Sigmoid colon (tissue), 7 donors: ENCODE results near the gene CYB5R3. TPM values are rescaled to one million over a fixed set of nuclear protein-coding genes. Genes with fewer than 3 reads are reported as not detected.

Source experiments
- DNase-seq: peaks from one replicate; pipeline ENCODE4 v3.0.0-alpha.2; 2019
- H3K27ac ChIP-seq, 4 donors: fragments of 200-600 bp; sonication (generic); one replicate each; pipeline ENCODE4 v1.5.1; 2016 to 2019; ENCODE audit warnings: mild to moderate bottlenecking in 1 of 4
- H3K27me3 ChIP-seq, 3 donors: fragments of 200-600 bp; sonication (generic); one replicate each; pipeline ENCODE4 v1.5.1; 2019; ENCODE audit warnings: mild to moderate bottlenecking in 1 of 3
- H3K36me3 ChIP-seq, 4 donors: fragments of 200-600 bp; sonication (generic); one replicate each; pipeline ENCODE4 v1.5.1; 2016 to 2019
- H3K4me1 ChIP-seq, 4 donors: fragments of 200-600 bp; sonication (generic); one replicate each; pipeline ENCODE4 v1.5.1; 2017 to 2019
- H3K4me3 ChIP-seq, 4 donors: fragments of 200-600 bp; sonication (generic); one replicate each; pipeline ENCODE4 v1.5.1; 2017 to 2019; ENCODE audit warnings: mild to moderate bottlenecking in 2 of 4, moderate library complexity in 1 of 4
- H3K9me3 ChIP-seq, 4 donors: fragments of 200-600 bp in 3 of 4; sonication (generic) in 3 of 4; one replicate each; pipeline versions ENCODE4 v1.5.1 to v1.6.1; 2013 to 2019
- EP300 ChIP-seq, 4 donors: sonication (generic); formaldehyde crosslinking; IDR thresholded peaks; one replicate each; pipeline ENCODE4 v1.6.1; 2017; ENCODE audit warnings: antibody characterized with exemption in 4 of 4
- POLR2A ChIP-seq, 2 donors: fragments of 450-650 bp; IDR thresholded peaks; one replicate each; pipeline ENCODE4 v1.6.1; 2016; ENCODE audit warnings: antibody characterized with exemption in 2 of 2, mild to moderate bottlenecking in 2 of 2, moderate library complexity in 2 of 2
- POLR2AphosphoS5 ChIP-seq, 4 donors: sonication (generic); formaldehyde crosslinking; IDR thresholded peaks; one replicate each; pipeline ENCODE4 v1.6.1; 2017; ENCODE audit warnings: antibody characterized with exemption in 4 of 4
- WGBS, 2 donors: extraction: QIAGEN DNeasy Blood & Tissue Kit; methylation state at CpG; one replicate each; pipeline ENCODE4 v1.1.7; 2013; 5-methylcytosine and 5-hydroxymethylcytosine counted together
- intact Hi-C: fragments of 100-400 bp; cut with DNase I; formaldehyde crosslinking; loops from one replicate; pipeline ENCODE4 v1.15.1; 2023
- polyA plus RNA-seq, 3 donors: library from polyadenylated mRNA; stranded (reverse); fragments of 200-250 nt; gene quantifications; one replicate each; pipeline ENCODE4 v1.2.3, GENCODE V29; 2013
- total RNA-seq, 4 donors: library from RNA; depleted of rRNA; stranded (reverse); fragments of >200 nt; gene quantifications; one replicate each; pipeline ENCODE4 v1.1.0, GENCODE V29; 2016
- TF ChIP-seq, protein P1 (sequence below), 4 experiments: fragments of 450-650 bp in 3 of 4; fragments of 200-600 bp in 1 of 4; IDR thresholded peaks; one replicate each; pipeline ENCODE4 v1.5.1; 2016 to 2019; ENCODE audit warnings: antibody characterized with exemption in 4 of 4, mild to moderate bottlenecking in 3 of 4, moderate library complexity in 2 of 4
- donor health status: healthy with polysubstance abuse.
- donor health status: Bipolar disorder and iron deficiency.
- donor health status: healthy.

Gene CYB5R3
- total and polyA plus RNA-seq, 7 donors, result 44.9 to 158 (median 78.7) TPM

DNA sequence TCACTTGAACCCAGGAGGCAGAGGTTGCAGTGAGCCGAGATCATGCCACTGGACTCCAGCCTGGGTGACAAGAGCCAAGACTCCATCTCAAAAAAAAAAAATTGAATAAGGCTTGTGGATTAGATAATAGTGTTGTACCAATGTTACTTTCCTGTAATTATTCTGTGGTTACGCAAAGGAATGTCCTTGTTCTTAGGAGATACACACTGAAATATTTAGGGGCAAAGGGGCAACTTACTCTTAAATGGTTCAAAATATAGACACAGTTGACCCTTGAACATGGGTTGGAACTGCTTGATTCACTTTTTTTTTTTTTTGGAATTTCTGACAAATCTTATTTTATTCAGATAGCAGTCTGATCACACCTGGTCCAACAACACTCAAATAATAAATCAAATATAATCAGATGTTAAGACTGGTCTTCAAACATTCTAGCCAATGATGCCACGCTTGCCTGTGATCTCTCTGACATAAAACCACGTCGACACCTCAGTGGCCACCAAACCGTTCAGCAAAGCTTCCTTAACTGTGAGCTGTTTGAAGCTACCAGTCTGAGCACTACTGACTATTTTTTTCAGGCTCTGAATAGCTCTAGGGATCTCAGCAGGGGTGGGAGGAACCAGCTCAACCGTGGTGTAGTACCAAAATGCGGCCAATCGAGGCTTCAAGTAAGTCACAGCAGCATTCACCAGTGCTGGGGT lies 9.5 kb downstream of the CYB5R3 start:
- 79 to 93% methylated on average over 9 of the region's 9 CpGs for WGBS, 2 donors
- Histone ChIP-seq H3K27ac (peak overlapping the region in 1 of 4 donors; percentile 19), H3K36me3 (peaks cover 0 to 12% (median 2%) of the 10 kb centered on the region in 4 donors), H3K9me3 (no peaks in the 10 kb centered on the region), H3K4me1 (peaks cover 0 to 61% (median 49%) of the 10 kb centered on the region in 4 donors), H3K4me3 (no peak overlapping the region), H3K27me3 (no peaks in the 10 kb centered on the region)
- intact Hi-C loops, result loop anchor here (10.0 kb wide), 2 partner anchors 215 to 375 kb away; partner anchors contain the start of genes ARFGAP3 and PACSIN2
- no peak for DNase-seq
- TF ChIP-seq POLR2AphosphoS5 (IDR thresholded peaks at IDR 0.05), result no peak
- TF ChIP-seq, protein P1, sequence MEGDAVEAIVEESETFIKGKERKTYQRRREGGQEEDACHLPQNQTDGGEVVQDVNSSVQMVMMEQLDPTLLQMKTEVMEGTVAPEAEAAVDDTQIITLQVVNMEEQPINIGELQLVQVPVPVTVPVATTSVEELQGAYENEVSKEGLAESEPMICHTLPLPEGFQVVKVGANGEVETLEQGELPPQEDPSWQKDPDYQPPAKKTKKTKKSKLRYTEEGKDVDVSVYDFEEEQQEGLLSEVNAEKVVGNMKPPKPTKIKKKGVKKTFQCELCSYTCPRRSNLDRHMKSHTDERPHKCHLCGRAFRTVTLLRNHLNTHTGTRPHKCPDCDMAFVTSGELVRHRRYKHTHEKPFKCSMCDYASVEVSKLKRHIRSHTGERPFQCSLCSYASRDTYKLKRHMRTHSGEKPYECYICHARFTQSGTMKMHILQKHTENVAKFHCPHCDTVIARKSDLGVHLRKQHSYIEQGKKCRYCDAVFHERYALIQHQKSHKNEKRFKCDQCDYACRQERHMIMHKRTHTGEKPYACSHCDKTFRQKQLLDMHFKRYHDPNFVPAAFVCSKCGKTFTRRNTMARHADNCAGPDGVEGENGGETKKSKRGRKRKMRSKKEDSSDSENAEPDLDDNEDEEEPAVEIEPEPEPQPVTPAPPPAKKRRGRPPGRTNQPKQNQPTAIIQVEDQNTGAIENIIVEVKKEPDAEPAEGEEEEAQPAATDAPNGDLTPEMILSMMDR (IDR thresholded peaks at IDR 0.05), result no peak
- TF ChIP-seq POLR2A (IDR thresholded peaks at IDR 0.05), result no peak
- no peak for TF ChIP-seq EP300 (IDR thresholded peaks at IDR 0.05)

DNA sequence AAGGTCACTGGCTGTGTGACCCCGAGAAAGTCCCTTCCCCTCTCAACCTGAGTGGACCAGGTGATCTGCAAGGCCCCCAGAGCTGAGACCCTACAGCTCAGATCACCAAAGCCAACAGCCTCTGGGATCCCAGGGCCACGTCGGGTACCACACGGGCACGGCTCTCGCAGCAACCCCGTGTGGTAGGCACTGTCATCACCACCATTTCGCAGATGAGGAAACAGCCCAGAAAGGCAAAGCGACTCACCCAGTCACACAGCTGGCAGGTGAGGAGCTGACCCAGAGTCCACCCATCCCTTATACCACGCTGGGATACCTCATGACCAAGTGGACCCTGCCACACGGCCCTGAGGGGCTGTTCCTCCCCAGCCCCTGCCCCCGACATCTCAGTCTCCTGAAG lies 11.6 kb downstream of the CYB5R3 start:
- Histone ChIP-seq H3K27me3 (no peaks in the 10 kb centered on the region), H3K4me1 (peaks cover 0 to 41% (median 28%) of the 10 kb centered on the region in 4 donors), H3K27ac (peak overlapping the region in 3 of 4 donors; percentile 78 to 87 (median 84)), H3K36me3 (peaks cover 5 to 31% (median 15%) of the 10 kb centered on the region in 4 donors), H3K4me3 (no peak overlapping the region), H3K9me3 (no peaks in the 10 kb centered on the region)
- no peak for TF ChIP-seq POLR2AphosphoS5 (IDR thresholded peaks at IDR 0.05)
- no peak for TF ChIP-seq POLR2A (IDR thresholded peaks at IDR 0.05)
- TF ChIP-seq, protein P1 (IDR thresholded peaks at IDR 0.05), result no peak
- no peak for TF ChIP-seq EP300 (IDR thresholded peaks at IDR 0.05)
- intact Hi-C loops, result no loop called here
- no peak for DNase-seq
- 84 to 89% methylated on average over 12 of the region's 12 CpGs for WGBS, 2 donors

DNA sequence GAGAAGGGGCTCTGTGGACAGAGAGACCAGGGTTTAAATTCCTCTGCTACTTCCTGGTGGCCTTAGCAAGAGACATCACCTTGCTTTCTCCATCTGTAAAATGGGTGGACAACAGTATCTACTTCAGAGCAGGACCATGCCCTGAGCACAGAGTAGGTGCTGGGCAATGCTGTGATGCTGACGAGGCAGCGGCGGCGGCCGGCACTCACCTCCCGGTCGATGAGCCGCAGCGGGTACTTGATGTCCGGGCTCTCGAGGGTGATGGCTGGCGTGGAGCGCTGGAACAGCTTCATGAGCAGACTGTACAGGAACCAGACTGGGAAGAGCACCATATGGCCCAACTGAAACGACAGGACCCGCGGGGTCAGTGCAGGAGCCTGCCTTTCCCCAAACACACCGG lies 12.7 kb downstream of the CYB5R3 start:
- Histone ChIP-seq H3K36me3 (peaks cover 5 to 41% (median 20%) of the 10 kb centered on the region in 4 donors), H3K27me3 (no peaks in the 10 kb centered on the region), H3K4me1 (peaks cover 0 to 30% (median 21%) of the 10 kb centered on the region in 4 donors), H3K27ac (peak overlapping the region; percentile 77 to 87 (median 81)), H3K9me3 (no peaks in the 10 kb centered on the region), H3K4me3 (no peak overlapping the region)
- intact Hi-C loops, result no loop called here
- WGBS, 2 donors, result 94 to 98% methylated on average over 17 of the region's 17 CpGs
- DNase-seq, result no peak
- TF ChIP-seq, protein P1 (IDR thresholded peaks at IDR 0.05), result no peak

DNA sequence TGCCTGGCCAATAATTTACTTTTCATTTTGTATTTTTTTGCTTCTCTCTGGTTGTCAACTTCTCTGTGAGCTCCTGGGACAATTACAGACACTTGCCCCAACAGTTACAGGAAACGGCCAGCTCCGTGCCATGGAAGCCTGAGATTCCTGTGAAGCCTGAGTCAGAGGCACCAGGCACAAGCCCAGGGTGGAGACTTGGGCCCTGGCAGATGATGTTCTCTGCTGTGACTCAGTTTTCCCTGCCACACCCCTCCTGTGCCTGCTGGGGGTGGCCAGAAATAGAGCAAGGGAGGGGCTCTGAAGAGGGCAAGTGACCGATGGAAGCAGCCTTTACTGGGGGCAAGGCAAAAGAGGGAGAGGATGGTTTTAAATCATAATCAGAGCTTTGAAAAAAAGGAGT lies 13.7 kb downstream of the CYB5R3 start:
- DNase-seq, result peak; percentile 88
- H3K27me3 ChIP-seq, result no peaks in the 10 kb centered on the region

More for the DNA sequence above, 13.7 kb downstream of the CYB5R3 start:
- Histone ChIP-seq H3K36me3 (peaks cover 5 to 51% (median 28%) of the 10 kb centered on the region in 4 donors), H3K4me3 (no peak overlapping the region), H3K4me1 (peaks cover 0 to 30% (median 21%) of the 10 kb centered on the region in 4 donors), H3K9me3 (no peaks in the 10 kb centered on the region), H3K27ac (peak overlapping the region; percentile 77 to 87 (median 81))
- TF ChIP-seq POLR2AphosphoS5 (IDR thresholded peaks at IDR 0.05) (peak in 3 of 4 donors; percentile 56 to 78 (median 62)), EP300 (IDR thresholded peaks at IDR 0.05) (peak in 2 of 4 donors; percentile 10 to 76), POLR2A (IDR thresholded peaks at IDR 0.05) (no peak)
- TF ChIP-seq, protein P1 (IDR thresholded peaks at IDR 0.05), result no peak
- intact Hi-C loops, result no loop called here
- 57 to 78% methylated on average over 3 of the region's 3 CpGs for WGBS, 2 donors
